Activated CD4-positive, alpha-beta T cell treated with anti-CD3 and anti-CD28 coated beads, Interleukin-2, amount 10 ng/mL, durations not matched to agents 7 days and 5 days (primary cell): ENCODE measurements around the gene IRF4. TPM values are rescaled to one million over a fixed set of nuclear protein-coding genes. Genes with fewer than 3 reads are reported as not detected.
"Not testable (repeated sequence)": the region's sequence is repeated elsewhere in the genome, so short reads cannot be mapped to it uniquely, and the experiment has no call there.

Source experiments
- CTCF ChIA-PET: fragments of 350-600 bp; sonication (Branson Sonifier 250); formaldehyde crosslinking; loops from one replicate; lab custom pipeline; 2021; ENCODE audit warnings: antibody characterized with exemption; lab: Charles Lee
- POLR2A ChIA-PET: fragments of 350-600 bp; sonication (Branson Sonifier 250); formaldehyde crosslinking; loops from one replicate; lab custom pipeline; 2021; ENCODE audit warnings: antibody characterized with exemption; lab: Charles Lee
- DNase-seq: peaks from one replicate; pipeline ENCODE4 v3.0.0-alpha.2; 2020
- H3K27ac Mint-ChIP-seq: one replicate; pipeline ENCODE4 v1.8.0; 2021; ENCODE audit warnings: mild to moderate bottlenecking, moderate library complexity, mixed read lengths
- H3K27me3 Mint-ChIP-seq: one replicate; pipeline ENCODE4 v1.8.0; 2021; ENCODE audit warnings: mixed read lengths
- H3K36me3 Mint-ChIP-seq: one replicate; pipeline ENCODE4 v1.8.0; 2021; ENCODE audit warnings: low read depth, mixed read lengths
- H3K4me1 Mint-ChIP-seq: one replicate; pipeline ENCODE4 v1.8.0; 2021; ENCODE audit warnings: mixed read lengths
- H3K4me3 Mint-ChIP-seq: one replicate; pipeline ENCODE4 v1.8.0; 2021; ENCODE audit warnings: mild to moderate bottlenecking, moderate library complexity, mixed read lengths
- H3K9me3 Mint-ChIP-seq: one replicate; pipeline ENCODE4 v1.8.0; 2021; ENCODE audit warnings: mixed read lengths
- total RNA-seq, 2 experiments: library from RNA; stranded (reverse); gene quantifications; one replicate each; pipeline ENCODE4 v1.2.3, GENCODE V29; 2021

Gene IRF4
- total RNA-seq, 2 experiments from 2014 or later, result 111 to 126 TPM

- no peak for DNase-seq
- no peak overlapping the region for H3K27ac Mint-ChIP-seq
- CTCF ChIA-PET, result interaction anchor here (1.3 to 1.8 kb wide), 2 partner anchors 13 to 56 kb away, joined by 4 read pairs; no protein-coding TSS in a partner anchor
- no peaks in the 10 kb centered on the region for H3K36me3 Mint-ChIP-seq
- no peaks in the 10 kb centered on the region for H3K4me1 Mint-ChIP-seq
- no peak overlapping the region for H3K4me3 Mint-ChIP-seq
- H3K9me3 Mint-ChIP-seq, result peaks cover 12% of the 10 kb centered on the region
- no peaks in the 10 kb centered on the region for H3K27me3 Mint-ChIP-seq
- POLR2A ChIA-PET, result no interaction called here
Observed at GRCh38 chr6:363909-364308, 27.6 kb upstream of the IRF4 start.

- no peak overlapping the region for H3K27ac Mint-ChIP-seq
- H3K27me3 Mint-ChIP-seq, result no peaks in the 10 kb centered on the region
- peaks cover 12% of the 10 kb centered on the region for H3K9me3 Mint-ChIP-seq
- H3K4me1 Mint-ChIP-seq, result no peaks in the 10 kb centered on the region
- DNase-seq, result no peak
- CTCF ChIA-PET, result no interaction called here
- H3K36me3 Mint-ChIP-seq, result no peaks in the 10 kb centered on the region
- no peak overlapping the region for H3K4me3 Mint-ChIP-seq
- POLR2A ChIA-PET, result no interaction called here
Observed at GRCh38 chr6:364609-365540, 26.7 kb upstream of the IRF4 start.

- ChIA-PET CTCF (no interaction called here), POLR2A (no interaction called here)
- Mint-ChIP-seq H3K9me3 (peaks cover 14% of the 10 kb centered on the region), H3K4me3 (no peak overlapping the region), H3K4me1 (no peaks in the 10 kb centered on the region), H3K27me3 (no peaks in the 10 kb centered on the region), H3K27ac (no peak overlapping the region), H3K36me3 (no peaks in the 10 kb centered on the region)
- DNase-seq, result no peak
Observed at GRCh38 chr6:365835-366234, 25.7 kb upstream of the IRF4 start.

GRCh38 chr6:366389-367297 is 24.9 kb upstream of the IRF4 start:
- CTCF ChIA-PET, result no interaction called here
- no peak for DNase-seq
- POLR2A ChIA-PET, result no interaction called here

GRCh38 chr6:367298-367794 is 24.2 kb upstream of the IRF4 start:
- CTCF ChIA-PET, result no interaction called here
- Mint-ChIP-seq H3K4me1 (no peaks in the 10 kb centered on the region), H3K9me3 (peaks cover 15% of the 10 kb centered on the region), H3K27ac (no peak overlapping the region), H3K36me3 (no peaks in the 10 kb centered on the region), H3K27me3 (no peaks in the 10 kb centered on the region), H3K4me3 (no peak overlapping the region)
- DNase-seq, result no peak
- POLR2A ChIA-PET, result no interaction called here

More at GRCh38 chr6:366389-367297, 24.9 kb upstream of the IRF4 start:
- no peak overlapping the region for H3K4me3 Mint-ChIP-seq
- peaks cover 15% of the 10 kb centered on the region for H3K9me3 Mint-ChIP-seq
- H3K27me3 Mint-ChIP-seq, result no peaks in the 10 kb centered on the region
- H3K36me3 Mint-ChIP-seq, result no peaks in the 10 kb centered on the region
- H3K27ac Mint-ChIP-seq, result no peak overlapping the region
- H3K4me1 Mint-ChIP-seq, result no peaks in the 10 kb centered on the region

GRCh38 chr6:367891-368630 is 23.5 kb upstream of the IRF4 start:
- H3K4me3 Mint-ChIP-seq, result no peak overlapping the region
- H3K27ac Mint-ChIP-seq, result no peak overlapping the region
- ChIA-PET POLR2A (no interaction called here), CTCF (interaction anchor here (1.2 kb wide), 1 partner anchor 15 kb away, joined by 4 read pairs; no protein-coding TSS in a partner anchor)
- no peaks in the 10 kb centered on the region for H3K36me3 Mint-ChIP-seq
- peaks cover 5% of the 10 kb centered on the region for H3K4me1 Mint-ChIP-seq
- peaks cover 5% of the 10 kb centered on the region for H3K27me3 Mint-ChIP-seq
- H3K9me3 Mint-ChIP-seq, result peaks cover 18% of the 10 kb centered on the region
- no peak for DNase-seq

- POLR2A ChIA-PET, result no interaction called here
Observed at GRCh38 chr6:369559-370431, 21.8 kb upstream of the IRF4 start.

GRCh38 chr6:370555-370954 is 21.0 kb upstream of the IRF4 start:
- no peak for DNase-seq
- Mint-ChIP-seq H3K9me3 (peaks cover 7% of the 10 kb centered on the region), H3K27ac (no peak overlapping the region), H3K36me3 (no peaks in the 10 kb centered on the region), H3K4me3 (no peak overlapping the region), H3K4me1 (peaks cover 5% of the 10 kb centered on the region), H3K27me3 (peaks cover 12% of the 10 kb centered on the region)
- POLR2A ChIA-PET, result no interaction called here
- CTCF ChIA-PET, result interaction anchor here (1.0 to 1.2 kb wide), 2 partner anchors 9 to 182 kb away, joined by 3 read pairs; no protein-coding TSS in a partner anchor

More at GRCh38 chr6:369559-370431, 21.8 kb upstream of the IRF4 start:
- Mint-ChIP-seq H3K4me1 (peaks cover 5% of the 10 kb centered on the region), H3K9me3 (peaks cover 8% of the 10 kb centered on the region), H3K4me3 (no peak overlapping the region), H3K27me3 (peaks cover 9% of the 10 kb centered on the region), H3K36me3 (no peaks in the 10 kb centered on the region), H3K27ac (no peak overlapping the region)
- DNase-seq, result no peak
- CTCF ChIA-PET, result interaction anchor here (1.0 to 1.2 kb wide), 4 partner anchors 9 to 182 kb away, joined by 3 to 4 read pairs (median 3); no protein-coding TSS in a partner anchor

- CTCF ChIA-PET, result interaction anchor here (1.0 kb wide), 1 partner anchor 10 kb away, joined by 3 read pairs; no protein-coding TSS in a partner anchor
- POLR2A ChIA-PET, DNase-seq, H3K9me3 Mint-ChIP-seq, H3K27ac Mint-ChIP-seq, H3K4me1 Mint-ChIP-seq, H3K36me3 Mint-ChIP-seq, H3K4me3 Mint-ChIP-seq: not testable (repeated sequence)
- H3K27me3 Mint-ChIP-seq, result peaks cover 13% of the 10 kb centered on the region
Observed at GRCh38 chr6:371851-372250, 19.7 kb upstream of the IRF4 start.

- H3K27me3 Mint-ChIP-seq, result peaks cover 13% of the 10 kb centered on the region
- no peak for DNase-seq
- peaks cover 6% of the 10 kb centered on the region for H3K9me3 Mint-ChIP-seq
- H3K27ac Mint-ChIP-seq, result no peak overlapping the region
- no peak overlapping the region for H3K4me3 Mint-ChIP-seq
- H3K36me3 Mint-ChIP-seq, result no peaks in the 10 kb centered on the region
- CTCF ChIA-PET, result interaction anchor here (1.0 kb wide), 1 partner anchor 9 kb away, joined by 3 read pairs; no protein-coding TSS in a partner anchor
- POLR2A ChIA-PET, result no interaction called here
- H3K4me1 Mint-ChIP-seq, result peaks cover 9% of the 10 kb centered on the region
Observed at GRCh38 chr6:372336-372911, 19.1 kb upstream of the IRF4 start.

- POLR2A ChIA-PET, result no interaction called here
- peaks cover 6% of the 10 kb centered on the region for H3K9me3 Mint-ChIP-seq
- no peak overlapping the region for H3K4me3 Mint-ChIP-seq
- no peak overlapping the region for H3K27ac Mint-ChIP-seq
- H3K4me1 Mint-ChIP-seq, result peaks cover 9% of the 10 kb centered on the region
- CTCF ChIA-PET, result interaction anchor here (0.9 to 2.1 kb wide), 3 partner anchors 17 to 59 kb away, joined by 3 to 6 read pairs (median 5); no protein-coding TSS in a partner anchor
- no peak for DNase-seq
- no peaks in the 10 kb centered on the region for H3K36me3 Mint-ChIP-seq
- H3K27me3 Mint-ChIP-seq, result peaks cover 13% of the 10 kb centered on the region
Observed at GRCh38 chr6:373031-373430, 18.5 kb upstream of the IRF4 start.
